Activated CD8-positive, alpha-beta T cell treated with anti-CD3 and anti-CD28 coated beads for 36 hours (primary cell): ENCODE results near the gene HOXB5. TPM values are rescaled to one million over a fixed set of nuclear protein-coding genes. Genes with fewer than 3 reads are reported as not detected.
A peak's percentile ranks its signal among the peaks of the same experiment; 100 is the strongest.

ENCODE experiments used
- ATAC-seq: fragments of 200-7000 bp; cut with Tn5 transposase; one replicate; pipeline ENCODE4 v1.10.0; 2021; ENCODE audit warnings: mild to moderate bottlenecking, moderate library complexity
- CTCF ChIA-PET: fragments of 350-600 bp; sonication (Branson Sonifier 250); formaldehyde crosslinking; loops from one replicate; lab custom pipeline; 2021; ENCODE audit warnings: antibody characterized with exemption; lab: Charles Lee
- POLR2A ChIA-PET: fragments of 350-600 bp; sonication (Branson Sonifier 250); formaldehyde crosslinking; loops from one replicate; lab custom pipeline; 2021; ENCODE audit warnings: antibody characterized with exemption; lab: Charles Lee
- DNase-seq: peaks from one replicate; pipeline ENCODE4 v3.0.0-alpha.2; 2020
- H3K27ac Mint-ChIP-seq: one replicate; pipeline ENCODE4 v1.8.0; 2021; ENCODE audit warnings: mild to moderate bottlenecking, mixed read lengths
- H3K27me3 Mint-ChIP-seq: one replicate; pipeline ENCODE4 v1.8.0; 2021; ENCODE audit warnings: mixed read lengths
- H3K36me3 Mint-ChIP-seq: one replicate; pipeline ENCODE4 v1.8.0; 2021; ENCODE audit warnings: low read depth, mixed read lengths
- H3K4me1 Mint-ChIP-seq: one replicate; pipeline ENCODE4 v1.8.0; 2021; ENCODE audit warnings: low read depth, mixed read lengths
- H3K4me3 Mint-ChIP-seq: one replicate; pipeline ENCODE4 v1.8.0; 2021; ENCODE audit warnings: mild to moderate bottlenecking, moderate library complexity, mixed read lengths
- H3K9me3 Mint-ChIP-seq: one replicate; pipeline ENCODE4 v1.8.0; 2021; ENCODE audit warnings: mixed read lengths
- intact Hi-C: fragments of 100-400 bp; cut with micrococcal nuclease; formaldehyde crosslinking; loops from one replicate; pipeline ENCODE4 v1.10.0; 2022
- total RNA-seq, 2 experiments: library from RNA; stranded (reverse); gene quantifications; one replicate each; pipeline ENCODE4 v1.2.3, GENCODE V29; 2021
- TF ChIP-seq, protein P1 (sequence below): fragments of 200-600 bp; IDR thresholded peaks from one replicate; pipeline ENCODE4 v1.8.0; 2022; ENCODE audit warnings: antibody characterized with exemption, mild to moderate bottlenecking

HOXB5 gene
- total RNA-seq, 2 experiments from 2014 or later = not detected

DNA sequence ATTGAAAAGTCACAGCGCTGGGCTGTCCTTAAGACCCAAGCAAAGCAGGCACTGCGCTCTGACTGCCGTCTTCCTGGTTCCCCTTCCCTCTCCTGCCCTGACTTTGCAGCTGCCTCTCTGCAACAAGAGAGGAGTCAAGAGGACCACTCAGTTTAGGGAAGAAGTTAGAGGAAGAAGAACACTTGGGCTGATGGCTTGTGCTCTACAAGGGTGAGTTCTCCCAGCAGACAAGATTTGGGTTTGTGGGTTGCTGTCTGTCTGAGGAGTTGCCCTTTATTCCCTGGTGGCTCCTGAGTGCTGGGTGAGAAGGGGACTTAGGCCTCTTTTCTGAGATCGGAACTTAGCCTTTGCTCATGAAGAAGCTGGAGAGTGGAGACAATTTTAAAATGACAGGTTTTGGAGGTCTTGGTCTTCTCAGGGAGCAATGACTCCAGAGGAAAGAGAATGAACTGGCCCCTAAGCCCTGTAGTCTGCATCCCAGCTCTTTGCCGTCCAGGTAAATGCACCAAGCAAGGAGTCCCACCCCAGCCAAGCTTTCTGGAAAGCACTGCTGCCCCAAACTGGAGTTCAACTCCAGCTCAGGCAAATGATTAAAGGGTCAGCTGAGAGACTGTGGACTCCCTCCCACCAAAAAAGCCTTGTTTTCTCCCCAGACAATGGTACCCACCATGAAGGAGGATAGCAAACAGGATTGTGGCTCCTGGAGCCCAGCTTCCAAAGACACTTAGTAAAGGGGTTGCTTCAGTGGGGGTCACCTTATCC is 35.3 kb upstream of the HOXB5 start:
- no peak for DNase-seq
- Mint-ChIP-seq H3K4me1 (peaks cover 11% of the 10 kb centered on the region), H3K36me3 (no peaks in the 10 kb centered on the region), H3K27me3 (peaks cover 74% of the 10 kb centered on the region), H3K9me3 (no peaks in the 10 kb centered on the region), H3K27ac (no peak overlapping the region), H3K4me3 (no peak overlapping the region)
- intact Hi-C loops = no loop called here
- POLR2A ChIA-PET = interaction anchor here (0.7 kb wide), 1 partner anchor 33 kb away, joined by 3 read pairs; no protein-coding TSS in a partner anchor
- TF ChIP-seq, protein P1, sequence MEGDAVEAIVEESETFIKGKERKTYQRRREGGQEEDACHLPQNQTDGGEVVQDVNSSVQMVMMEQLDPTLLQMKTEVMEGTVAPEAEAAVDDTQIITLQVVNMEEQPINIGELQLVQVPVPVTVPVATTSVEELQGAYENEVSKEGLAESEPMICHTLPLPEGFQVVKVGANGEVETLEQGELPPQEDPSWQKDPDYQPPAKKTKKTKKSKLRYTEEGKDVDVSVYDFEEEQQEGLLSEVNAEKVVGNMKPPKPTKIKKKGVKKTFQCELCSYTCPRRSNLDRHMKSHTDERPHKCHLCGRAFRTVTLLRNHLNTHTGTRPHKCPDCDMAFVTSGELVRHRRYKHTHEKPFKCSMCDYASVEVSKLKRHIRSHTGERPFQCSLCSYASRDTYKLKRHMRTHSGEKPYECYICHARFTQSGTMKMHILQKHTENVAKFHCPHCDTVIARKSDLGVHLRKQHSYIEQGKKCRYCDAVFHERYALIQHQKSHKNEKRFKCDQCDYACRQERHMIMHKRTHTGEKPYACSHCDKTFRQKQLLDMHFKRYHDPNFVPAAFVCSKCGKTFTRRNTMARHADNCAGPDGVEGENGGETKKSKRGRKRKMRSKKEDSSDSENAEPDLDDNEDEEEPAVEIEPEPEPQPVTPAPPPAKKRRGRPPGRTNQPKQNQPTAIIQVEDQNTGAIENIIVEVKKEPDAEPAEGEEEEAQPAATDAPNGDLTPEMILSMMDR = no peak
- CTCF ChIA-PET = interaction anchor here (0.8 to 5.5 kb wide), 6 partner anchors 8 to 366 kb away, joined by 3 to 40 read pairs (median 4); partner anchors contain the start of gene HOXB8
- ATAC-seq = no peak

GRCh38 chr17:48627623-48628521 is 34.3 kb upstream of the HOXB5 start:
- POLR2A ChIA-PET = interaction anchor here (3.2 kb wide), 1 partner anchor 14 kb away, joined by 19 read pairs; the partner anchor contains the start of gene HOXB8
- TF ChIP-seq, protein P1 = no peak

DNA sequence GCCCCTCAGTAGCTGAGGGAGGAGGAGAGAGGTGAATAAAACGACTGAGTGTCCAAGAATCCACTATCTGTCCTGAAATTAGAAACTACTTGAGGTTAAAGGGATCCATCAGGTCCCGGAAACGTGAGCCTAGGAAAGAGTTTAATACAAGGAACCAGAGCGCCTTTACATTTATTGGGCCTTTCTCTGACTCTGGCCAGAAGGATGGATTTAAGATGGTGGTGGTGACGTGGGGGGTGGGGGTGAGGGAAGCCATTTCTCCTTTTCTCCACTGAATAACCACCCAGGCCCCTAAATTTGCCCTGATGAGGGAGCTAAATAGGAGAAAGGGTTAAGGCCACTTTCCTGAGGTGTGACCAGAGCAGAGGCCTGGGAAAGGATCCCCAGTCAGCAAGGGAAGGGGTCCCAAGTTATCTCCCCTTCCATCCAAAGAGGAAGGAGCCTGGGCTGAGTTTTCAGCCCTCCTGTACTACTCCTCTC is 33.6 kb upstream of the HOXB5 start:
- TF ChIP-seq, protein P1 = no peak
- intact Hi-C loops = no loop called here
- ChIA-PET POLR2A (interaction anchor here (3.2 kb wide), 1 partner anchor 13 kb away, joined by 19 read pairs; the partner anchor contains the start of gene HOXB8), CTCF (interaction anchor here (1.3 to 5.5 kb wide), 5 partner anchors 8 to 32 kb away, joined by 3 to 40 read pairs (median 21); partner anchors contain the start of gene HOXB8)
- H3K4me1 Mint-ChIP-seq = peaks cover 8% of the 10 kb centered on the region
- peak overlapping the region; percentile 77 for H3K4me3 Mint-ChIP-seq
- H3K27ac Mint-ChIP-seq = peak overlapping the region; percentile 7
- no peaks in the 10 kb centered on the region for H3K36me3 Mint-ChIP-seq
- H3K27me3 Mint-ChIP-seq = peaks cover 74% of the 10 kb centered on the region
- no peaks in the 10 kb centered on the region for H3K9me3 Mint-ChIP-seq
- DNase-seq = no peak
- ATAC-seq = no peak

More at GRCh38 chr17:48627623-48628521, 34.3 kb upstream of the HOXB5 start:
- DNase-seq (no peak), ATAC-seq (no peak)
- no peak overlapping the region for H3K27ac Mint-ChIP-seq
- H3K27me3 Mint-ChIP-seq = peaks cover 74% of the 10 kb centered on the region
- H3K4me3 Mint-ChIP-seq = no peak overlapping the region
- no peaks in the 10 kb centered on the region for H3K9me3 Mint-ChIP-seq
- intact Hi-C loops = no loop called here
- H3K4me1 Mint-ChIP-seq = peaks cover 10% of the 10 kb centered on the region
- H3K36me3 Mint-ChIP-seq = no peaks in the 10 kb centered on the region
- CTCF ChIA-PET = interaction anchor here (1.3 to 5.5 kb wide), 6 partner anchors 8 to 44 kb away, joined by 3 to 40 read pairs (median 13); partner anchors contain the start of gene HOXB8

DNA sequence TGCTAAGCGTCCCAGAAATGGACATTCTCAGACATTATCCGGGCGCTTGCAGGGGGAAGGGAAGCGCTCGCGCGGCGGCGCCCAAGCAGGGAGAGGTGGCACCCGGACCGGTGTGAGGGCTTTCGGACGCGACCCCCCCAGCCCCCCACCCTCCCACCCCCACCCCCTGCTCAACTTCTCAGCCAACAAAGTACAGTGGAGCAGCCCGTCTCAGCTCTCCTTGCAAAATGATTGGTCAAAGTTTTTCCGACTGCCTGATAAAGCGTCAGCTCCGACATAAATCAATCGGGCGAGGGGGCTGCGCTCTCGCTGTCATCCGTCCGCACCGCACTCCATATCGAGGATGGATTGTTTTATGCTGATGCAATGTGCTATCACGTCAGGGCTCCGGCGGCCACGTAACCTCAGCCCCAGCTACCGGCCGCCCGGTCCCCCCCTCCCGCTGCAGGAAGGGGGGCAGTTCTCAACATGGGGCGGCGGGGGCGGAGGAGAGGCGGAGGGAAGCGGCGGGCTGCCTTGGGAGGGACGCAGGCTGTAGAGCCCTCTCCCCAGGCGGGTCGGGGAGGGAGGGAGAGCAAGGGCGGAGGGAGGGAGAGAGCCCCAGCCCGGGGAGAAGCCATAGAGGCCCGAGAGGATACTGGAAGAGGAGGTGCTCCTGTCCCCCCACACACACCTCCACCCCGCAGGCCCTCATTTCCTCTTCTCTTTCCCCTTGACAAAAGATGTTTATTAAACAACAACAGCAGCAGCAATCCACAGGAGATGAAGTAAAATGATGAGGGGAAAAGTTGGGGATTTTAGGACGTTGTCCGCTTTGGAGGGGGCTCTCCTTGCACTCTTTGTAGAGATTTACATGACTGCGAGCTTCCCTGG is 32.9 kb upstream of the HOXB5 start, which contains the start of gene HOXB9:
Gene HOXB9 (minus strand): TSS at position 114 of the 873 bp plus-strand sequence. CDS start 89 bp downstream, at position 25.
- intact Hi-C loops = no loop called here
- Mint-ChIP-seq H3K4me3 (peak within 1 kb of the TSS; percentile 77), H3K27me3 (peaks cover 77% of the 10 kb centered on the region), H3K27ac (peak within 1 kb of the TSS; percentile 90), H3K36me3 (no peaks in the 10 kb centered on the region), H3K9me3 (no peaks in the 10 kb centered on the region), H3K4me1 (peaks cover 8% of the 10 kb centered on the region)
- ChIA-PET POLR2A (interaction anchor here (0.9 to 3.2 kb wide), 3 partner anchors 12 to 519 kb away, joined by 3 to 19 read pairs (median 3); partner anchors contain the start of genes HOXB5, HOXB8 and SNX11), CTCF (interaction anchor here (1.3 to 5.5 kb wide), 7 partner anchors 9 to 35 kb away, joined by 3 to 40 read pairs (median 8); partner anchors contain the start of genes HOXB5 and HOXB8)
- ATAC-seq (peak; percentile 78), DNase-seq (peak; percentile 86)
- TF ChIP-seq, protein P1 = no peak
